ENCODE results near the gene ZNF746. TPM values are rescaled to one million over a fixed set of nuclear protein-coding genes. Genes with fewer than 3 reads are reported as not detected.

The ZNF746 gene
- total and polyA plus RNA-seq, 9 donors, result 7.4 to 10.7 (median 9.2) TPM

DNA sequence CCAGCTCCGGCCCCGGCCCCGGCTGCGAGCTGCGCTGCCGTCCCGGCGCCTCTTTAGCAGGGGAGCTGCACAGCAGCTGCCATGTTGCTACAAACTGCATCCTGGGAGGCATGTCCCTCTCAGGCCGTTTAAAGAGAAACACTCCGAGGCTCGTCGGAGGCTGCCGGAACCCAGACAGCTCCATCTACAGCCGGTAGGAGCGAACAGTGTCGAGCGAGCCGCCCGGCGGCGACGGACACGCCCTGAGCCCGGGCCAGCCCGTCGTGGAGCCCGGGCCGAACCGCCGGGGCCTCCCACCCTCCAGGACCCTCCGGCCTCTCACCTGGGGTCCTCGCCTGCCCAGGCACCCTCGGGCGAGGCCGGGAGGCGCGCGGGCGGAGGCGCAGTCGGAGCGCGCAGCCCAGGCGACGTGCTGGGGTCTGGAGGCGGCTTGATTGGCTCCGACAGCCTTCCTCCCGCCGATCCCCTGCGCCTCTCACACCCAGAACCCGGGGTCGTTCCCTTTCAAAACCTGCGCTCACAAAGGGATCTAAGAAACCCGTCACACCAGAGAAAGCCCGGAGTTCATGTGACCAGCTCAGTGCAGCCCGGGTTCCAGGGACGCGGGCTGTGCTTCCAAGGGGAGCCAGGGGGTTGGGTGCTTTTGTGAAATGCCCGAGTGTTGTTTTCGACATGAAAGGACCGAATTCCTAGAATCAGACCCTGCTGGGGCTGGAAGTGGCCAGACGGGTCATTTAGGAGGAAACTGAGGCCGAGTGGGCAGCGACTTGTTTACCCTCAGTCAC, 36.9 kb downstream of the ZNF746 start, which contains the start of gene ZNF777:
Gene ZNF777 (minus strand): TSS at position 570 of the 785 bp plus-strand sequence. CDS start 5,040 bp downstream, outside the sequence.
- peaks cover 11% of the 10 kb centered on the region for H3K36me3 ChIP-seq (ENCODE audit: control insufficient read depth, insufficient read depth, low read length)
- H3K27ac ChIP-seq (ENCODE audit: low read length), result peak within 1 kb of the TSS; percentile 35

DNA sequence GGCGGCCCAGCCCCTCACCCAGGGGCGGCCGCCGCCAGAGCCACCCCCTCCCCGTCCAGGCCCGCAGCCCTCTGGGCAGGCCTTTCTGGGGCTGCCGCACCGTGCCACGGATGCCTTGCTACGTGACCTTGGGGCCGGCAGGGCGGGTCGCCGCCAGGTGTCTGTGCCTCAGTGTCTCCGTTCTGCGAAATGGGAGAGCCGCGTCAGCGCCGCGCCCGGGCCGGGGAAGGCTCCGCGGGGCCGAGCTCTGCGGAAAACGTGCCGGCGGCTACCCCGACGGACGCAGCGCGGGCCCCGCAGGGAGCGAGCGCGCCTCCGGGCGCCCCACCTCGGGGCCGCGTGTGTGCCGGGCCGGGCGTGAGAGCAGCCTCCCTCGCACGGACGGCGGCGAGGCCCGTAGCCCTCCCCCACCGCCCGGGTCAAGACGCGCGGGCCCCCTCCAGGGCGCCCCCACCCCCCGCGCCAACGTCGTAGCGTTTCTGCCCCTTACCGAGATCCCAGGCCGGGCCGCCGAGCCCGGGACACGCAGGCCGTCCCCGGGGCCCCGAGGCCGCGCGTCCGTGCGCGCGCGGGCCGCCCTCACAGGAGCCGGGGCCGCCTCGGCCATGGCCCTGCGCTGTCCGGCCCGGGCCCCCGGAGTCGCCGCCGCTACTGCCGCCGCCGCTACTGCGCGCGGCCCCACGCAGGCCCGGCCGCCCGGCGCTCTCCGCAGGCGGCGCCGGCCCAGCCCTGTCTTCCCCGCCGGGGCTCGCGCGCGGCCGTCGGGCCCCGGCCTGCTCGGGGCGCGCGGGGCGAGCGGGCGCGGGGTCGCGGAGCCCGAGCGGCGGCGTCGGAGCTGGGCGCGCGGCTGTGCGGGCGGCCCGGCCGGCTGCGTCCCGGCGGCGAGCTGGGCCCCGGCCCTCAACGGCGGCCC, 37.8 kb downstream of the ZNF746 start:
- under 1% methylated on average over 145 of the region's 145 CpGs for WGBS (ENCODE audit: insufficient coverage)
- Histone ChIP-seq H3K36me3 (ENCODE audit: control insufficient read depth, insufficient read depth, low read length) (peaks cover 20% of the 10 kb centered on the region), H3K27me3 (ENCODE audit: control insufficient read depth, insufficient read depth, low read length) (peaks cover 7% of the 10 kb centered on the region), H3K4me1 (ENCODE audit: control insufficient read depth, insufficient read depth, low read length) (peaks cover 14% of the 10 kb centered on the region), H3K4me3 (ENCODE audit: low read length) (peak overlapping the region; percentile 31), H3K9me3 (replicated peaks; ENCODE audit: control insufficient read depth, low read depth, low read length) (no peaks in the 10 kb centered on the region), H3K27ac (ENCODE audit: low read length) (no peak overlapping the region)
- peak; percentile 14 for DNase-seq

More for the DNA sequence above, 36.9 kb downstream of the ZNF746 start, which contains the start of gene ZNF777:
- DNase-seq, result peak; percentile 95
- peaks cover 7% of the 10 kb centered on the region for H3K27me3 ChIP-seq (ENCODE audit: control insufficient read depth, insufficient read depth, low read length)
- H3K9me3 ChIP-seq (replicated peaks; ENCODE audit: control insufficient read depth, low read depth, low read length), result no peaks in the 10 kb centered on the region
- under 1% methylated on average over 59 of the region's 64 CpGs for WGBS (ENCODE audit: insufficient coverage)
- peaks cover 14% of the 10 kb centered on the region for H3K4me1 ChIP-seq (ENCODE audit: control insufficient read depth, insufficient read depth, low read length)
- peak within 1 kb of the TSS; percentile 59 for H3K4me3 ChIP-seq (ENCODE audit: low read length)

DNA sequence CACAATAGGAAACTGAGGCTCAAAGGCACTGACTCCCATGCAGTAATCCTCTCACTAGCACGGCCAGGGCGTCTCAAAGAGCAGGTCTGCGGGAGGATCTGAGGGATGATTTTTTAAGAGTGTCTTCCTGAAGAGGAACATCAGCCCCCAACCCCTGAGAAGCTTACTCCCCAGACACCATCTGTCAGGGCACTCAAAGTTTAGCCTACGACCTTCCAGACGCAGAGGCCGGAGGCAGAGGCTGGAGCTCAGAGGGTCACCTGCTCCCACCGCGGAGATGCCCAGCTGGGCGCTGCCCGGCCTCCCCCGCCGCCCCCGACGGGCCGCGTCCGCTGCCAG, 38.4 kb downstream of the ZNF746 start:
- H3K9me3 ChIP-seq (replicated peaks; ENCODE audit: control insufficient read depth, low read depth, low read length), result no peaks in the 10 kb centered on the region
- H3K4me3 ChIP-seq (ENCODE audit: low read length), result no peak overlapping the region
- 3% methylated on average over 13 of the region's 17 CpGs for whole genome bisulfite sequencing (ENCODE audit: insufficient coverage)
- peaks cover 26% of the 10 kb centered on the region for H3K36me3 ChIP-seq (ENCODE audit: control insufficient read depth, insufficient read depth, low read length)
- no peak for DNase-seq
- peaks cover 14% of the 10 kb centered on the region for H3K4me1 ChIP-seq (ENCODE audit: control insufficient read depth, insufficient read depth, low read length)
- peaks cover 5% of the 10 kb centered on the region for H3K27me3 ChIP-seq (ENCODE audit: control insufficient read depth, insufficient read depth, low read length)
- no peak overlapping the region for H3K27ac ChIP-seq (ENCODE audit: low read length)

DNA sequence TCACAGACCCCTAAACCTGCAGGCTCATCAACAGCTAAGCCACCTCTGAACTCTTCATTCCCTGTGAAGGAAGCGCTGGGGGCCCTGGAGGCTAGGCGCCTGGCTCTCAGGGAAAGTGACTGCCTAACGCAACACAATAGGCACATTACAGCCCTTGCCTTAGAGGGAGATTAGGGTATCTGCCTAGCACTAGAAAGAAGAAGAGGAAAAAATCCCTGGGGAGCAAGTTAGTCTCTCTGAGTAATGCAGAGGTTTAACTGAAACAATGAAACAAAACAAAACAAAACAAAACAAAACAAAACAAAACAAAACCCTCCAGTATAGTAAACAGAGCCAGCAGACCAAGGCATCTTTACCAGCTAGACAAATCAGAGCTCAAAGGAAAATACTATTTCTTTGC, 39.4 kb downstream of the ZNF746 start:
- Histone ChIP-seq H3K36me3 (ENCODE audit: control insufficient read depth, insufficient read depth, low read length) (peaks cover 34% of the 10 kb centered on the region), H3K4me3 (ENCODE audit: low read length) (no peak overlapping the region), H3K27ac (ENCODE audit: low read length) (no peak overlapping the region), H3K27me3 (ENCODE audit: control insufficient read depth, insufficient read depth, low read length) (peaks cover 5% of the 10 kb centered on the region), H3K9me3 (replicated peaks; ENCODE audit: control insufficient read depth, low read depth, low read length) (no peaks in the 10 kb centered on the region), H3K4me1 (ENCODE audit: control insufficient read depth, insufficient read depth, low read length) (peaks cover 14% of the 10 kb centered on the region)
- DNase-seq, result no peak
- no CpG with 5 or more reads among the region's 3 CpGs for WGBS (ENCODE audit: insufficient coverage)

DNA sequence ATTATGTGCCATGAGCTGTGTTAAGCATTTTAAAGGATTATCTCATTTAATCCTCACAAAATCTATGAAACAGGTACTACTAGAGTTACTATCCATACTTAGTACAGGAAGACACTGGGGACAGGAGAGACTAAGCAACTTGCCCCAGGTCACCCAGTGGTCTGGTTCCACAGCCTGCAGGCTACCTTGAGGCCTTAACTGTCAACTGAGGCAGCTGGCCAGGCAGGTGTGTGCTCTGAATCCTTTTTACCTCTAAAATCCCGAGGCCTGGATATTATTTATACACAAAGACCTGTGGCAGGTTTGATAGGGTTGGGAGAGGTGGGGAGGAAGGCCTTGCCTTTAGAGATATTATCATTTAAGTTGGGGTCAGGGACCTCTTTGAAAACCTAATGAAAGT, 39.8 kb downstream of the ZNF746 start:
- Histone ChIP-seq H3K4me3 (ENCODE audit: low read length) (no peak overlapping the region), H3K27ac (ENCODE audit: low read length) (no peak overlapping the region)
- whole genome bisulfite sequencing (ENCODE audit: insufficient coverage), result no CpG with 5 or more reads among the region's 1 CpG

DNA sequence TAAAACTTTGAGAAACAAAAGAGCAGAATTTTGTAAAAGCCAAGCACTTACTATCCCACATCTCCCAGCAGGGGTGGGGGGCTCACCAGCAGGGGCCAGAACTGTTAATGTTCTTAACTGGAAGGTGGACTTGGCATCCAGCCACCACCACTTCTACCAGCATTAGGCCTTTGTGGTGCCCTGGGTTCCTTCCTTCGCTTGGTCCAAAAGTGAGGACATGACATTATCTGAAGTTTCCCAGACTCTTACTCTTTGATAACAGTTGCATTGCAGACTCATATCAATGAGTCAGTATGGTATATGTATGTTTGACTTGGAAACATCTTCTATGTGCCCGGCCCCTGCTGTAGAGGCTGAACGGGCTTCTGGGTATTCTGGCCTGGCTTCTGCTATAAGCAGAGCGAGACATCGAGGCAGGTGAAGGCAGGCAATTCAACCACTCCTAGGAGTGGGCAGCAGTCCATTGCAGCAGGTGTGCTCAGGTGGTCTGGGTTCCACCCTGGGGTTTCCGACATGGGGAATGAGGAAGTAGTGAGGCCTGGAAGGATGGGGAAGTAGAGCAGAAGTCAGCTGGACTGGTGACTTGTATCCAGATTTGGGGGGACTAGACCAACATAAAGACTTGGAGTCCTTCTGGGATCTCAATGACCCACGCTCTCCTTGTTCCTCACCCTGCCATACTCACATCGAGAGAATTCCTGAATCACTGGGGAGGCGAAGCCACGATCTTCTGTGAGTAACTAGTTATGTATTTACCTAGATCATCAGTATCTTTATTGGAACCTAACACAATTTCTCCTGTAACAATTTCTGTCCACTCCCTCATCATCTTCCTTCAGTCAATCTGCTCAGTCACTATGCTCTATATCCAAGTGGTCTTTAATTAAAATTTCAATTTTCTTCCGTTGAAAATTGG, 40.8 kb downstream of the ZNF746 start:
- WGBS (ENCODE audit: insufficient coverage), result 95% methylated on average over 4 of the region's 11 CpGs
- no peak for DNase-seq
- H3K27me3 ChIP-seq (ENCODE audit: control insufficient read depth, insufficient read depth, low read length), result peaks cover 3% of the 10 kb centered on the region
- H3K27ac ChIP-seq (ENCODE audit: low read length), result no peak overlapping the region
- no peak overlapping the region for H3K4me3 ChIP-seq (ENCODE audit: low read length)
- H3K4me1 ChIP-seq (ENCODE audit: control insufficient read depth, insufficient read depth, low read length), result peaks cover 14% of the 10 kb centered on the region
- no peaks in the 10 kb centered on the region for H3K9me3 ChIP-seq (replicated peaks; ENCODE audit: control insufficient read depth, low read depth, low read length)
- peaks cover 39% of the 10 kb centered on the region for H3K36me3 ChIP-seq (ENCODE audit: control insufficient read depth, insufficient read depth, low read length)

More for the DNA sequence above, 39.8 kb downstream of the ZNF746 start:
- Histone ChIP-seq H3K4me1 (ENCODE audit: control insufficient read depth, insufficient read depth, low read length) (peaks cover 14% of the 10 kb centered on the region), H3K36me3 (ENCODE audit: control insufficient read depth, insufficient read depth, low read length) (peaks cover 36% of the 10 kb centered on the region), H3K27me3 (ENCODE audit: control insufficient read depth, insufficient read depth, low read length) (peaks cover 5% of the 10 kb centered on the region), H3K9me3 (replicated peaks; ENCODE audit: control insufficient read depth, low read depth, low read length) (no peaks in the 10 kb centered on the region)
- DNase-seq, result no peak

DNA sequence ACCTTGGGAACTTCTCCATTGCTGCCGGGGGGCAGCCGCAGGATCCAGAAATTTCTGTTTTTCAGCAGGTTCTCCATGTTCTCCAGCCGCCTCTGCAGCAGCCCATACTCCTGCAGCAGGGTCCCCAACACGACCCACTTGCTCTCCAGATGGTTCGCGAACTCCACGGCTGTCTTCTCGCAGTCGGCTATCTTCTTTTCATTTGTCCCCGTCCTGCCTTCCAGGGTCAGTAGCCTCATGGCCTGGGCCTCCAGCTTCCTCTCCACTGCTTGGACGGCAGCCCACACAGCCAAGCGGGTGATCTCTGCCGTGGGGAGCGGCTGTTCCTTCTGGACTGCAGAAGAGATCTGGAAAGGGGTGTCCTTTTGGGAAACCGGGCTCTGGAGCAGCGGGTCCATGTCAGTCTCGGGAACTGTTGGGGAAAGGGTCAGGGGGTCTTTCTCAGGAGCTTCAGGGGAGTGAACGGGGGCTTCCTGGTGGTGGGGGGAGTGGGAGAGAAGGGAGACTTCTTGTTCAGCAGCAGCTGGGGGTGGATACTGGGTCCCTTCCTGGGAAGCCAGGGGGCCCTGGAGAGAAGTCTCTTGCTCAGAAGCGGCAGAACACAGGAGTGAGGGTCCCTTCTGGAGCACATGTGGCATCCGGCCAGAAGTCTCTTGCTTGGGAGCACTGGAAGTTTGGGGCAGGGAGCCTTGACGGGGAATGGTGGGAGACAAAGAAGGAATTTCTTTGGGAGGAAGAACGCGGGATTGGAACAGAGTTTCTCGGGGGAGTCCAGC, 42.2 kb downstream of the ZNF746 start:
- Histone ChIP-seq H3K4me1 (ENCODE audit: control insufficient read depth, insufficient read depth, low read length) (peaks cover 11% of the 10 kb centered on the region), H3K9me3 (replicated peaks; ENCODE audit: control insufficient read depth, low read depth, low read length) (no peaks in the 10 kb centered on the region), H3K27ac (ENCODE audit: low read length) (no peak overlapping the region), H3K36me3 (ENCODE audit: control insufficient read depth, insufficient read depth, low read length) (peaks cover 49% of the 10 kb centered on the region), H3K4me3 (ENCODE audit: low read length) (no peak overlapping the region), H3K27me3 (ENCODE audit: control insufficient read depth, insufficient read depth, low read length) (no peaks in the 10 kb centered on the region)
- 92% methylated on average over 21 of the region's 24 CpGs for WGBS (ENCODE audit: insufficient coverage)
- no peak for DNase-seq

DNA sequence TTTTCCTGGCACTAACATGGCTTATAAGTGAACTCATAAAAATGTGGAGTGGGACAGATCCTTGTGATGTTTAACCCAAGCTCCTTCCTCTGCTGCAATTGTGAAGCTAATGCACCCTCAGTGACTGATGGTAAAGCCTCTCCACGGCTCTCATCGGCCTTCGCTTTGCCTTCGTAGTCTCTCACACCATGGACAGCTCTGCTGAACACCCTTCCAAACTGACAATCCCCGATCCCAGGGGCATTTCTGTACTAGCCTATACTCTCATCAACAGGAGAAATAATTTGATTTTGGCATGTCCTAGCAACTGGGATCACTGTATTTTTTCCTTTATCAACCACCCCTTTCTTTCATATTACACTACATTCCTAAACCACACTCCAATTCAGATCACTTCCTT, 42.9 kb downstream of the ZNF746 start:
- Histone ChIP-seq H3K4me3 (ENCODE audit: low read length) (no peak overlapping the region), H3K27me3 (ENCODE audit: control insufficient read depth, insufficient read depth, low read length) (no peaks in the 10 kb centered on the region), H3K36me3 (ENCODE audit: control insufficient read depth, insufficient read depth, low read length) (peaks cover 55% of the 10 kb centered on the region), H3K27ac (ENCODE audit: low read length) (no peak overlapping the region), H3K9me3 (replicated peaks; ENCODE audit: control insufficient read depth, low read depth, low read length) (no peaks in the 10 kb centered on the region), H3K4me1 (ENCODE audit: control insufficient read depth, insufficient read depth, low read length) (peaks cover 11% of the 10 kb centered on the region)
- no peak for DNase-seq
- 93% methylated on average over 3 of the region's 5 CpGs for WGBS (ENCODE audit: insufficient coverage)

DNA sequence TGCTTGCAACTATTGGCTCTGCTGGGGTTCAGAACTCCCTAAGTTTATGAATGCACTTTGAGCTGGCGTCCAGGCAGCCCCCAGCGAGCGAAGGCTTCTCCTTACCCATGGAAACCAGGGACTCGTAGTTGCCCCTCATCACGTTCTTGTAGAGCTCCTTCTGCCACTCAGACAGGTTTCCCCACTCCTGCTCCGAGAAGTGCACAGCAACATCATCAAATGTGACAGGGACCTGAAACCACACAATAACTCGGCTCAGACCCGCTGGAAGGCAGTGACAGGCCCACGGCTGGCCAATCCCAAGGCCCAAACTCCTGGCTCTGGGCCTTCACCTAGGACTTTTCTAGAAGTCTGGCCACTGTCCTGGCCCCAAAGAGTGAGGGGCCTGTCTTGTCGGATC, 43.6 kb downstream of the ZNF746 start:
- no peak overlapping the region for H3K27ac ChIP-seq (ENCODE audit: low read length)
- H3K4me1 ChIP-seq (ENCODE audit: control insufficient read depth, insufficient read depth, low read length), result peaks cover 8% of the 10 kb centered on the region
- peaks cover 62% of the 10 kb centered on the region for H3K36me3 ChIP-seq (ENCODE audit: control insufficient read depth, insufficient read depth, low read length)
- no peak for DNase-seq
- 95% methylated on average over 10 of the region's 10 CpGs for WGBS (ENCODE audit: insufficient coverage)
- H3K9me3 ChIP-seq (replicated peaks; ENCODE audit: control insufficient read depth, low read depth, low read length), result no peaks in the 10 kb centered on the region
- no peak overlapping the region for H3K4me3 ChIP-seq (ENCODE audit: low read length)
- no peaks in the 10 kb centered on the region for H3K27me3 ChIP-seq (ENCODE audit: control insufficient read depth, insufficient read depth, low read length)
